ENCODE results near the gene SPATA31D1. TPM values are rescaled to one million over a fixed set of nuclear protein-coding genes. Genes with fewer than 3 reads are reported as not detected.

The SPATA31D1 gene
- polyA plus RNA-seq, 1 of the 3 experiments (the other 2 are of a cell fraction): not detected

DNA sequence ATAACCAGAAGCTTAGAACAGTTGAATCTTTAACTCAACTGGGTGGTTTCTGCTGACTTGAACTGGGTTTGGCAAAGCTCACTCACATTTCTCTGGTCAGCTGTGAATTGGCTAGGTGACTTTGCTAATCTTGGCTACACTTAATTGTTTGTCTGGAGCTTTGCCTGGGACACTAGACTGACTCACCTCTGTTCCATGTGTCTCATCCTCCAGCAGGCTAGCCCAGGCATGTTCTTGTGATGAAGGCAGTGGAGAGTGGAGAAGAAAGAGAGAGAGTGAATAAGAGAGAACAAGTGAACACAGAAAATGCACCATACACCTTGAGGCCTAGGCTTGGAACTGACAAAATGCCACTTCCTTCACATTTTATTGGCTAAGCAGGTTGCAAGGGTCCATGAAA, 32.6 kb downstream of the SPATA31D1 start:
- H3F3A ChIP-seq (replicated peaks; ENCODE audit: insufficient read depth): peaks cover 7% of the 10 kb centered on the region
- H2AFZ ChIP-seq (ENCODE audit: low read depth): peak overlapping the region; percentile 59
- H3K36me3 ChIP-seq (replicated peaks in 1 of 2; ENCODE audit: control insufficient read depth in 1 of 2, insufficient read depth in 2 of 2, low read length in 1 of 2): no peaks in the 10 kb centered on the region
- H3K79me2 ChIP-seq (ENCODE audit: insufficient read depth): no peaks in the 10 kb centered on the region
- peak overlapping the region; percentile 15; the same call in 1 of the 2 replicates for H3K9ac ChIP-seq
- TF ChIP-seq PBX3 (IDR thresholded peaks at IDR 0.05): peak; percentile 64
- no peak for TF ChIP-seq SMC3 (IDR thresholded peaks at IDR 0.05; ENCODE audit: low read depth, low read length)
- peak; percentile 88 for TF ChIP-seq NFIC (IDR thresholded peaks at IDR 0.05; ENCODE audit: borderline replicate concordance)
- TF ChIP-seq JUND (IDR thresholded peaks at IDR 0.05): peak; percentile 69; the same call in 1 of the 2 replicates
- no peak for TF ChIP-seq FOXM1 (IDR thresholded peaks at IDR 0.05; ENCODE audit: low read depth)
- TF ChIP-seq EP300 (IDR thresholded peaks at IDR 0.05; ENCODE audit: borderline replicate concordance in 1 of 2, low read depth in 1 of 2, low read length in 1 of 2): peak in 1 of 2 experiments; percentile 67; a peak in 1 of 4 replicates
- peak; percentile 67; the same call in 1 of the 2 replicates for TF ChIP-seq MEF2A (IDR thresholded peaks at IDR 0.05; ENCODE audit: borderline replicate concordance, low read depth)
- peak; percentile 13; the same call in 1 of the 2 replicates for TF ChIP-seq TEAD4 (IDR thresholded peaks at IDR 0.05; ENCODE audit: borderline replicate concordance, insufficient read depth)
- TF ChIP-seq FOSL2 (IDR thresholded peaks at IDR 0.05; ENCODE audit: borderline replicate concordance, low read depth): peak; percentile 80; the same call in 1 of the 2 replicates
- no peak for TF ChIP-seq RCOR1 (IDR thresholded peaks at IDR 0.05; ENCODE audit: low read length)
- no peak for TF ChIP-seq NRF1 (IDR thresholded peaks at IDR 0.05; ENCODE audit: low read depth, low read length)
- peak; percentile 44; the same call in 1 of the 2 replicates for TF ChIP-seq TAF1 (IDR thresholded peaks at IDR 0.05; ENCODE audit: borderline replicate concordance, low read depth, low read length)
- TF ChIP-seq CTCF (IDR thresholded peaks at IDR 0.05): no peak
- TF ChIP-seq SIN3A (IDR thresholded peaks at IDR 0.05; ENCODE audit: borderline replicate concordance, low read depth, low read length): no peak
- TF ChIP-seq POLR2AphosphoS5 (IDR thresholded peaks at IDR 0.05; ENCODE audit: low read depth, low read length): peak; percentile 67; the same call in 1 of the 2 replicates
- TF ChIP-seq TCF12 (IDR thresholded peaks at IDR 0.05): peak; percentile 79
- TF ChIP-seq MAX (IDR thresholded peaks at IDR 0.05; ENCODE audit: low read depth): peak; percentile 89
- TF ChIP-seq GABPA (IDR thresholded peaks at IDR 0.05; ENCODE audit: low read depth): no peak
- TF ChIP-seq, protein P1, sequence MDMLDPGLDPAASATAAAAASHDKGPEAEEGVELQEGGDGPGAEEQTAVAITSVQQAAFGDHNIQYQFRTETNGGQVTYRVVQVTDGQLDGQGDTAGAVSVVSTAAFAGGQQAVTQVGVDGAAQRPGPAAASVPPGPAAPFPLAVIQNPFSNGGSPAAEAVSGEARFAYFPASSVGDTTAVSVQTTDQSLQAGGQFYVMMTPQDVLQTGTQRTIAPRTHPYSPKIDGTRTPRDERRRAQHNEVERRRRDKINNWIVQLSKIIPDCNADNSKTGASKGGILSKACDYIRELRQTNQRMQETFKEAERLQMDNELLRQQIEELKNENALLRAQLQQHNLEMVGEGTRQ (IDR thresholded peaks at IDR 0.05; ENCODE audit: borderline replicate concordance, low read depth, low read length): no peak
- ChIA-PET CTCF (no interaction called here), POLR2A (no interaction called here)
- H4K20me1 ChIP-seq (ENCODE audit: insufficient read depth): no peaks in the 10 kb centered on the region
- H3K4me2 ChIP-seq: no peak overlapping the region
- H3K27me3 ChIP-seq (ENCODE audit: insufficient read depth): no peaks in the 10 kb centered on the region
- DNase-seq: no peak
- peak overlapping the region; percentile 79 to 89 for H3K27ac ChIP-seq (ENCODE audit: low read depth in 2 of 2, low read length in 1 of 2)
- H3K9me2 ChIP-seq: no peaks in the 10 kb centered on the region
- H3K4me1 ChIP-seq (ENCODE audit: control insufficient read depth in 1 of 2, insufficient read depth in 2 of 2, low read depth in 1 of 2, low read length in 1 of 2): peaks cover 11 to 12% of the 10 kb centered on the region in 2 experiments; a peak in 3 of 4 replicates
- no peak overlapping the region for H3K4me3 ChIP-seq (ENCODE audit: low read depth in 2 of 2, low read length in 1 of 2)
- H3K9me3 ChIP-seq: no peaks in the 10 kb centered on the region

Data from SK-N-SH (cell line).